T-cell (primary cell): ENCODE measurements around the gene FOXP3. TPM values are rescaled to one million over a fixed set of nuclear protein-coding genes. Genes with fewer than 3 reads are reported as not detected.

Experiments
- ATAC-seq, 4 experiments: fragments of 200-7000 bp in 3 of 4; fragments of 150-1000 bp in 1 of 4; cut with Tn5 transposase; replicated peaks in 1 of 4; 1 replicate in 3 of 4; 2 replicates in 1 of 4; pipeline ENCODE4 v1.10.0; 2021; ENCODE audit warnings: moderate library complexity in 3 of 4, mild to moderate bottlenecking in 2 of 4, moderate number of reproducible peaks in 1 of 4
- CTCF ChIA-PET, 2 donors: fragments of 300-600 bp; sonication (Branson Sonifier 250); formaldehyde crosslinking; loops; one replicate each; lab custom pipeline; 2022; ENCODE audit warnings: antibody characterized with exemption in 2 of 2; lab: Charles Lee
- POLR2A ChIA-PET, 2 donors: fragments of 300-600 bp; sonication (Branson Sonifier 250); formaldehyde crosslinking; loops; one replicate each; lab custom pipeline; 2022; ENCODE audit warnings: antibody characterized with exemption in 2 of 2; lab: Charles Lee
- DNase-seq, 35 experiments: peaks; one replicate each; pipeline versions ENCODE4 v3.0.0 to v3.0.0-alpha.2; 2013 to 2023
- H3K27ac ChIP-seq: one replicate; pipeline ENCODE4 v1.5.1; 2013; ENCODE audit warnings: low read length
- H3K27me3 ChIP-seq, 2 experiments: replicated peaks in 1 of 2; 1 replicate in 1 of 2; 2 replicates in 1 of 2; pipeline versions ENCODE4 v1.6.1 to v1.7.0; 2013; ENCODE audit warnings: low read length in 1 of 2, mixed read lengths in 1 of 2; ENCODE audit not compliant: control insufficient read depth in 2 of 2, insufficient read depth in 2 of 2; ENCODE audit errors: extremely low read depth in 1 of 2
- H3K36me3 ChIP-seq, 2 donors: 1 replicate in 1 of 2; 2 replicates in 1 of 2; pipeline versions ENCODE4 v1.6.1 to v1.7.0; 2013; ENCODE audit warnings: low read length in 1 of 2; ENCODE audit not compliant: control insufficient read depth in 2 of 2, insufficient read depth in 1 of 2; ENCODE audit errors: extremely low read depth in 1 of 2
- H3K4me1 ChIP-seq, 2 experiments: 1 replicate in 1 of 2; 2 replicates in 1 of 2; pipeline versions ENCODE4 v1.6.1 to v1.7.0; 2013; ENCODE audit warnings: low read length in 2 of 2, mixed read lengths in 1 of 2; ENCODE audit not compliant: insufficient read depth in 2 of 2, control insufficient read depth in 1 of 2; ENCODE audit errors: extremely low read depth in 1 of 2
- H3K4me3 ChIP-seq, 2 donors: 1 replicate in 1 of 2; 2 replicates in 1 of 2; pipeline versions ENCODE4 v1.5.1 to v1.7.0; 2013; ENCODE audit warnings: mild to moderate bottlenecking in 2 of 2, low read length in 1 of 2, moderate library complexity in 1 of 2; ENCODE audit not compliant: control insufficient read depth in 1 of 2; ENCODE audit errors: extremely low read depth in 1 of 2
- H3K9me3 ChIP-seq: 2 replicates; pipeline ENCODE4 v1.7.0; 2013
- H3K27ac Mint-ChIP-seq, 2 donors: one replicate each; pipeline ENCODE4 v1.8.0; 2020 to 2021; ENCODE audit warnings: mild to moderate bottlenecking in 2 of 2, mixed read lengths in 2 of 2
- H3K27me3 Mint-ChIP-seq, 2 donors: one replicate each; pipeline ENCODE4 v1.8.0; 2021 to 2022; ENCODE audit warnings: mixed read lengths in 2 of 2
- H3K36me3 Mint-ChIP-seq: one replicate; pipeline ENCODE4 v1.8.0; 2021; ENCODE audit warnings: mixed read lengths
- H3K4me1 Mint-ChIP-seq, 3 donors: one replicate each; pipeline ENCODE4 v1.8.0; 2020 to 2022; ENCODE audit warnings: mixed read lengths in 3 of 3, mild to moderate bottlenecking in 1 of 3
- H3K4me3 Mint-ChIP-seq, 3 donors: one replicate each; pipeline ENCODE4 v1.8.0; 2020 to 2022; ENCODE audit warnings: mild to moderate bottlenecking in 3 of 3, mixed read lengths in 3 of 3, moderate library complexity in 3 of 3
- H3K9me3 Mint-ChIP-seq, 3 donors: one replicate each; pipeline ENCODE4 v1.8.0; 2020 to 2022; ENCODE audit warnings: mixed read lengths in 3 of 3
- WGBS: methylation state at CpG from one replicate; pipeline ENCODE4 v1.1.5; 2013; ENCODE audit warnings: missing lambda C conversion rate; ENCODE audit not compliant: insufficient coverage; 5-methylcytosine and 5-hydroxymethylcytosine counted together
- total RNA-seq, 35 experiments: library from RNA in 6 of 35; stranded (reverse) in 6 of 35; fragments of 120-200 nt in 1 of 35; gene quantifications; one replicate each; pipeline versions ENCODE4 v1.2.1 to v1.2.4 and lab custom pipeline; 2013 to 2026

Gene FOXP3
- total RNA-seq, 5 donors from 2014 or later (not counting 1 experiment from before 2014, with no cell fraction given), result 9.0 to 30.1 (median 21.7) TPM

DNA sequence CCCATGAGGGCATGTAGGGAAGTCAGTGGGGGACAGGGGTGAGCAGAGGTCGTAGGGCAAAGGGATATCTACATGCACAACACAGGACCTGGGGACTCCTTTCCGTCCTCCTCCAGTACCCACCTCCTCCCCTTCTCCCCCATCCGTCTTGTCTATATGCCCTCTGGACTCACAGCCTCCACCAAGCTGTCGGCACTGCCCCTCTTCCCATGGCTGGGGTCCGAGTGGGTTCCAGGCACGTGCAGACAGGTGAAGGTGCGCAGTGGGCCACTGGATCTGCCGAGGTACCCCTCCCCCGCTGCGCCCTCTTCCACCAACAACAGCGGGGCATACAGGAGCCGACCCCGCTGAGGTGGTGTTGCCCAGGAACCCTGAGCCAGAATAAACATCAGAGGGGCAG is 59.1 kb downstream of the FOXP3 start:
- ATAC-seq, result no peak
- H3K9me3 ChIP-seq, result no peaks in the 10 kb centered on the region
- peaks cover 3% of the 10 kb centered on the region for H3K36me3 Mint-ChIP-seq
- no peak for DNase-seq
- ChIA-PET CTCF (no interaction called here), POLR2A (no interaction called here)
- H3K9me3 Mint-ChIP-seq, result no peaks in the 10 kb centered on the region
- H3K4me1 ChIP-seq, result peaks cover 1 to 3% of the 10 kb centered on the region in 2 experiments
- no peak overlapping the region for H3K4me3 Mint-ChIP-seq
- no peak overlapping the region for H3K4me3 ChIP-seq
- no peak overlapping the region for H3K27ac Mint-ChIP-seq
- peaks cover 0 to 11% of the 10 kb centered on the region in 2 experiments for H3K27me3 ChIP-seq
- no peaks in the 10 kb centered on the region for H3K36me3 ChIP-seq
- H3K27ac ChIP-seq, result no peak overlapping the region
- peaks cover 3 to 5% (median 5%) of the 10 kb centered on the region in 3 donors for H3K4me1 Mint-ChIP-seq
- no peaks in the 10 kb centered on the region for H3K27me3 Mint-ChIP-seq
- WGBS, result no CpG with 5 or more reads among the region's 13 CpGs

DNA sequence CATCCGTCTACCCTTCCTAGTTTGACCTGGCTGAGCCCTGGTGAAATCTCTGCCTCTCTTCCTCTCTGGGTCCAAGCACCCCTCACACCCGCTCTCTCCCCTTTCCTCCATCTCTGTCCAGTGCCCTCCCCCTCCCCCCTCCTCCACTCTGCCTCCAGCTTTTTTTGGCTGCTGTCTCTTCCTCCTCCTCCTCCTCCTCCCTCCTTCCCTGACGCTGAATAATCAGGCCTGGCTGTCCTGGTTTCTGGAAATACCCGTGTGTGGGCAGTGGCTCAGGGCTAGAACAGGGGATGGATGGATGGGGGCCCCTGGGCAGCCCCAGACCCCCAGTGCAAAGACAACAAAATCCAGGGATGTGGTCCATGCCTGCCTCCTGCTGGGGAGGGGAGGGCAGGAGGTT is 59.8 kb downstream of the FOXP3 start:
- H3K4me3 ChIP-seq, result no peak overlapping the region
- no peak overlapping the region for H3K27ac ChIP-seq
- no peaks in the 10 kb centered on the region for H3K36me3 ChIP-seq
- Mint-ChIP-seq H3K27ac (no peak overlapping the region), H3K27me3 (no peaks in the 10 kb centered on the region), H3K36me3 (peaks cover 3% of the 10 kb centered on the region), H3K4me3 (no peak overlapping the region), H3K4me1 (peaks cover 3 to 6% (median 6%) of the 10 kb centered on the region in 3 donors), H3K9me3 (no peaks in the 10 kb centered on the region)
- DNase-seq (no peak), ATAC-seq (no peak)
- CTCF ChIA-PET, result no interaction called here
- WGBS, result no CpG with 5 or more reads among the region's 4 CpGs
- no peaks in the 10 kb centered on the region for H3K9me3 ChIP-seq
- peaks cover 2 to 8% of the 10 kb centered on the region in 2 experiments for H3K4me1 ChIP-seq
- POLR2A ChIA-PET, result no interaction called here
- peaks cover 0 to 5% of the 10 kb centered on the region in 2 experiments for H3K27me3 ChIP-seq

DNA sequence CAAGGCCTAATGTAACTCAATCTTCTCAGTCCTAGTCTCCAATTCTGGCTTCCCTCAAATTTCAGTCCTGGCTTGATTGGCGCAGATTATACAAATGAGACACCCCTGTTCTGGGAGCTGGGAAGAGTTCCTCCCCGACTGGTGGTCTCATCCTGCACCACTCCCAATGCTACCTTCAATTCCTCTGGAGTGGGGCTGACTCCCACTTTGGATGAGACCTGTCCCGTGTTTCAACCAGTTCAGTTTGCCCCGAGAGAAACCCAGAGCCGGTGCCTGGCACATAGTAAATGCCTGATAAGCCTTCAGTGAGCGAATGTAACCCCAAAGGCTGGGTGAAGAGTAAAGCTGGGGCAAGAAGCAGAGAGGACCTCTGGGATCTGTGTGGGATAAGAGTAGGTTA is 60.5 kb downstream of the FOXP3 start:
- H3K36me3 Mint-ChIP-seq, result peaks cover 3% of the 10 kb centered on the region
- no peaks in the 10 kb centered on the region for H3K27me3 Mint-ChIP-seq
- peaks cover 3 to 7% (median 6%) of the 10 kb centered on the region in 3 donors for H3K4me1 Mint-ChIP-seq
- H3K27me3 ChIP-seq, result peaks cover 0 to 8% of the 10 kb centered on the region in 2 experiments
- ATAC-seq (no peak), DNase-seq (no peak)
- H3K27ac ChIP-seq, result no peak overlapping the region
- no peak overlapping the region for H3K4me3 Mint-ChIP-seq
- no peak overlapping the region for H3K4me3 ChIP-seq
- ChIA-PET CTCF (no interaction called here), POLR2A (no interaction called here)
- H3K27ac Mint-ChIP-seq, result no peak overlapping the region
- 80% methylated on average over 2 of the region's 6 CpGs for WGBS
- peaks cover 2 to 13% of the 10 kb centered on the region in 2 experiments for H3K4me1 ChIP-seq
- H3K36me3 ChIP-seq, result no peaks in the 10 kb centered on the region
- no peaks in the 10 kb centered on the region for H3K9me3 Mint-ChIP-seq
- H3K9me3 ChIP-seq, result no peaks in the 10 kb centered on the region

DNA sequence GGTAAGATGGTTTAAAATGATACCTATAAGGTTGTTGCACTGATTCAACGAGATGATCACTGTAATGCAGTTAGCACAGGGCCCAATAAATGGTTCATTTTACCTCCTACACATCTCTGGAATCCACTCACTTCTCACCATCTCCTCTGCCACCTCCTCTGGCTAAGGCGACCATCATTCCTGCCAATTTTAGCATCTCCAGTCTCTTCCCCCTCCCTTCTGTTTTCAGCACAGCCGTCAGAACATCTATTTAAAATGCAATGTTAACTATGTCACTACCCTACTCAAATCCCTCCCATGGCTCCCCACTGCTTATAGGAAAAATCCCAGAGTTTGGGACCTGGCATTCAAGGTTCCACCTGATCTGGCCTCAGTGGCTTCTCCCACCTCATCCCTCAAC is 61.0 kb downstream of the FOXP3 start:
- H3K36me3 Mint-ChIP-seq, result peaks cover 3% of the 10 kb centered on the region
- no peaks in the 10 kb centered on the region for H3K36me3 ChIP-seq
- DNase-seq (no peak), ATAC-seq (no peak)
- H3K4me1 ChIP-seq, result peaks cover 2 to 18% of the 10 kb centered on the region in 2 experiments
- ChIA-PET CTCF (no interaction called here), POLR2A (no interaction called here)
- no peak overlapping the region for H3K27ac ChIP-seq
- no peak overlapping the region for H3K27ac Mint-ChIP-seq
- H3K9me3 ChIP-seq, result no peaks in the 10 kb centered on the region
- peaks cover 0 to 8% of the 10 kb centered on the region in 2 experiments for H3K27me3 ChIP-seq
- no peak overlapping the region for H3K4me3 Mint-ChIP-seq
- no peaks in the 10 kb centered on the region for H3K27me3 Mint-ChIP-seq
- no peaks in the 10 kb centered on the region for H3K9me3 Mint-ChIP-seq
- 100% methylated on average over 2 of the region's 3 CpGs for WGBS
- H3K4me1 Mint-ChIP-seq, result peaks cover 3 to 11% (median 11%) of the 10 kb centered on the region in 3 donors
- H3K4me3 ChIP-seq, result no peak overlapping the region

DNA sequence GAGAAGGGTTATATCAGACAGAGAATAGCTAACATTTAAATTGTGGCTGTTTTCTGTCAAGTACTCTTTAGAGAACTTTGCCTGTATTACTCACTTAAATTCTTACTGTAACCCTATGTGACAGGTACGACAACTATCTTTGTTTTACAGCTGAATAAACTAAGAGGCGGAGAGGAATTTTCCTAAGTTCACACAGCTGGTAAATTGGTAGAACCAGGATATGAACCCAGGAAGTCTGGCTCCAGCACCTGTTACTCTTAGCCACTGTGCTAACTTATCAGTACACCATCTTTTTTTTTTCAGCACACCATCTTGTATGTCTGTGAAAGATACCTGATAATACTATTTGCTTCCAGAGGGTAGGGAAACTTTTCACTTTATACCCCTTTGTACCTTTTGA is 62.5 kb downstream of the FOXP3 start:
- WGBS, result no CpG with 5 or more reads among the region's 2 CpGs
- no peaks in the 10 kb centered on the region for H3K9me3 ChIP-seq
- no peaks in the 10 kb centered on the region for H3K9me3 Mint-ChIP-seq
- peaks cover 0 to 5% of the 10 kb centered on the region in 2 donors for H3K27me3 Mint-ChIP-seq
- POLR2A ChIA-PET, result no interaction called here
- DNase-seq (no peak), ATAC-seq (no peak)
- H3K4me1 ChIP-seq, result peaks cover 2 to 19% of the 10 kb centered on the region in 2 experiments
- no peak overlapping the region for H3K27ac ChIP-seq
- H3K27ac Mint-ChIP-seq, result no peak overlapping the region
- peaks cover 3% of the 10 kb centered on the region for H3K36me3 Mint-ChIP-seq
- peaks cover 0 to 8% of the 10 kb centered on the region in 2 experiments for H3K27me3 ChIP-seq
- CTCF ChIA-PET, result interaction anchor here in 1 of 2 donors (1.1 kb wide), 1 partner anchor 10 kb away, joined by 4 read pairs; no protein-coding TSS in a partner anchor
- peaks cover 8 to 18% (median 17%) of the 10 kb centered on the region in 3 donors for H3K4me1 Mint-ChIP-seq
- no peak overlapping the region for H3K4me3 Mint-ChIP-seq
- H3K36me3 ChIP-seq, result no peaks in the 10 kb centered on the region
- no peak overlapping the region for H3K4me3 ChIP-seq

Other genes starting within 250 kb of the FOXP3 start
- gene TFE3, start 221.4 kb downstream of the FOXP3 start, total RNA-seq, result 10 to 100 TPM; 34.3 to 38.8 (median 35.6) TPM
- 10 to 100 TPM in 2 of 5 donors, 1 to 10 TPM in 3; 8.5 to 14.9 (median 9.1) TPM for gene CCDC120, start 205.7 kb downstream of the FOXP3 start, total RNA-seq
- 10 to 100 TPM; 17.5 to 34.5 (median 34.0) TPM for gene PRAF2, start 190.7 kb downstream of the FOXP3 start, total RNA-seq
- gene WDR45, start 184.8 kb downstream of the FOXP3 start, total RNA-seq, result 100 to 1,000 TPM in 3 of 5 donors, 10 to 100 TPM in 2; 66.2 to 134 (median 112) TPM
- gene GPKOW, start 141.0 kb downstream of the FOXP3 start, total RNA-seq, result 10 to 100 TPM; 16.5 to 25.9 (median 23.1) TPM
- gene MAGIX, start 102.0 kb downstream of the FOXP3 start, total RNA-seq, result 1 to 10 TPM in 3 of 5 donors, under 1 TPM in 2; 0.56 to 1.9 (median 1.6) TPM
- 100 to 1,000 TPM in 4 of 5 donors, 10 to 100 TPM in 1; 85.2 to 241 (median 207) TPM for gene PLP2, start 92.8 kb downstream of the FOXP3 start, total RNA-seq
- 10 to 100 TPM in 3 of 5 donors, 1 to 10 TPM in 2; 5.5 to 15.4 (median 12.6) TPM for gene PRICKLE3, start 78.3 kb downstream of the FOXP3 start, total RNA-seq
- gene SYP, start 64.5 kb downstream of the FOXP3 start, total RNA-seq, result under 1 TPM; 0.53 to 0.89 (median 0.70) TPM
- 1 to 10 TPM; 1.4 to 1.9 (median 1.6) TPM for gene CACNA1F, start 31.4 kb downstream of the FOXP3 start, total RNA-seq
- 10 to 100 TPM; 21.0 to 34.9 (median 33.1) TPM for gene CCDC22, start 29.2 kb downstream of the FOXP3 start, total RNA-seq
- 10 to 100 TPM; 11.7 to 20.8 (median 17.5) TPM for gene PPP1R3F, start 5.1 kb upstream of the FOXP3 start, total RNA-seq
- under 1 TPM in 1 of 5 donors, not detected in 4; 0.66 TPM for gene GAGE10, start 38.9 kb upstream of the FOXP3 start, total RNA-seq
- not detected for gene GAGE12J, start 57.3 kb upstream of the FOXP3 start, total RNA-seq
- not detected for gene GAGE13, start 66.9 kb upstream of the FOXP3 start, total RNA-seq